ENCODE data around the gene B4GALT5.

GRCh38 chr20:49661560-49662329, 51.9 kb downstream of the B4GALT5 start:
- TF ChIP-seq CTCF (IDR thresholded peaks at IDR 0.05), result no peak
- no peak for TF ChIP-seq EP300 (IDR thresholded peaks at IDR 0.05)
